HUES6 (cell line): ENCODE data around the gene CUL4A.
"Not testable (repeated sequence)": the region's sequence is repeated elsewhere in the genome, so short reads cannot be mapped to it uniquely, and the experiment has no call there.

ENCODE experiments used
- H3K27ac ChIP-seq: 2 replicates; pipeline ENCODE4 v1.7.0; 2013; ENCODE audit warnings: low read depth, mild to moderate bottlenecking, low read length, inconsistent platforms
- H3K27me3 ChIP-seq: 2 replicates; pipeline ENCODE4 v1.6.1; 2013; ENCODE audit warnings: low read length; ENCODE audit not compliant: control insufficient read depth, insufficient read depth
- H3K36me3 ChIP-seq: 2 replicates; pipeline ENCODE4 v1.6.1; 2013; ENCODE audit warnings: low read length; ENCODE audit not compliant: control insufficient read depth, insufficient read depth
- H3K4me1 ChIP-seq: 2 replicates; pipeline ENCODE4 v1.6.1; 2013; ENCODE audit warnings: low read length; ENCODE audit not compliant: control insufficient read depth, insufficient read depth
- H3K4me3 ChIP-seq: 2 replicates; pipeline ENCODE4 v1.5.1; 2013; ENCODE audit warnings: low read depth, low read length
- H3K9ac ChIP-seq: one replicate; pipeline ENCODE4 v1.6.1; 2013; ENCODE audit warnings: mild to moderate bottlenecking, low read length
- H3K9me3 ChIP-seq: 2 replicates; pipeline ENCODE4 v1.6.1; 2013; ENCODE audit warnings: low read depth, low read length; ENCODE audit not compliant: control insufficient read depth, insufficient read depth

Gene CUL4A

GRCh38 chr13:113307491-113307890, 98.1 kb downstream of the CUL4A start:
- Histone ChIP-seq H3K4me1 (no peaks in the 10 kb centered on the region), H3K9ac (no peak overlapping the region), H3K9me3 (no peaks in the 10 kb centered on the region), H3K36me3 (peaks cover 35% of the 10 kb centered on the region), H3K27ac (no peak overlapping the region), H3K4me3 (no peak overlapping the region), H3K27me3 (no peaks in the 10 kb centered on the region)

GRCh38 chr13:113309473-113309872, 100.1 kb downstream of the CUL4A start:
- Histone ChIP-seq H3K9ac (no peak overlapping the region), H3K9me3 (no peaks in the 10 kb centered on the region), H3K27me3 (no peaks in the 10 kb centered on the region), H3K27ac (no peak overlapping the region), H3K4me1 (no peaks in the 10 kb centered on the region), H3K4me3 (no peak overlapping the region), H3K36me3 (peaks cover 38% of the 10 kb centered on the region)

- not testable (repeated sequence) for H3K4me3 ChIP-seq, H3K27me3 ChIP-seq, H3K27ac ChIP-seq, H3K9ac ChIP-seq, H3K9me3 ChIP-seq, H3K4me1 ChIP-seq
- peaks cover 52% of the 10 kb centered on the region for H3K36me3 ChIP-seq
Observed at GRCh38 chr13:113314112-113314511, 104.7 kb downstream of the CUL4A start.

- not testable (repeated sequence) for H3K4me1 ChIP-seq, H3K4me3 ChIP-seq, H3K27me3 ChIP-seq, H3K9ac ChIP-seq, H3K27ac ChIP-seq, H3K9me3 ChIP-seq
- H3K36me3 ChIP-seq, result peaks cover 56% of the 10 kb centered on the region
Observed at GRCh38 chr13:113314895-113315470, 105.6 kb downstream of the CUL4A start.

- Histone ChIP-seq H3K9me3 (no peaks in the 10 kb centered on the region), H3K4me1 (no peaks in the 10 kb centered on the region), H3K4me3 (no peak overlapping the region), H3K9ac (no peak overlapping the region), H3K27ac (no peak overlapping the region), H3K36me3 (peaks cover 60% of the 10 kb centered on the region), H3K27me3 (no peaks in the 10 kb centered on the region)
Observed at GRCh38 chr13:113315992-113316391, 106.6 kb downstream of the CUL4A start.
